Measurements from ENCODE around the gene GSX2. TPM values are rescaled to one million over a fixed set of nuclear protein-coding genes. Genes with fewer than 3 reads are reported as not detected.

Gene GSX2
- total and polyA plus RNA-seq, 2 of the 8 experiments (the other 6 are each of a cell fraction or from before 2014, with no cell fraction given): not detected

DNA sequence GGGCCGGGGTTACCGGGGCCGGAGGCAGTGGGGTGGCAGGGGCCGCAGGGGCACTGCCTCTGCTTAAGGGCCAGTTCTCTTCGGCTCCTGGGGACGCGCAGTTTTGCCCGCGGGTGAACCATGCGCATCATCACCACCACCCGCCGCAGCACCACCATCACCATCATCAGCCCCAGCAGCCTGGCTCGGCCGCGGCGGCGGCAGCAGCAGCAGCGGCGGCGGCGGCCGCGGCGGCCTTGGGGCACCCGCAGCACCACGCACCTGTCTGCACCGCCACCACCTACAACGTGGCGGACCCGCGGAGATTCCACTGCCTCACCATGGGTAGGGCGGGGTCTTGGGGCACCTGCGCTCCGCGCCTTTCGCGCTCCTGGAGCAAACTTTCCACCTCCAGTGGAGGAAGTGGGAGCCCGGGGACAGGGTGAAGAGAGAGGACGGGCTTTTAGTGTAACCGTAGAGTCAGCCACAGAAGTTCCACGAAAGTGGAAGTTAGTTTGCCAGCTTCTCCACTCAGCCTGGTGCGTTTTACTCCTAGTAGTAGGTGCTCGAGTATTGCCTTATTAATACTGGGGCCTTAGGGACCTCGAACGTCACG is 729 bp downstream of the GSX2 start:
- Histone ChIP-seq H4K5ac (ENCODE audit: insufficient read length, low read depth, low read length) (no peak overlapping the region), H3K56ac (replicated peaks; ENCODE audit: insufficient read length, low read depth, low read length) (no peak overlapping the region), H3K27me3 (replicated peaks in 1 of 4; ENCODE audit: control insufficient read depth in 3 of 4, extremely low read depth in 1 of 4, insufficient read depth in 3 of 4, low read length in 3 of 4) (peaks cover 87 to 100% (median 98%) of the 10 kb centered on the region in 4 experiments), H3K18ac (ENCODE audit: extremely low read depth, low read length) (no peak overlapping the region), H3K4ac (replicated peaks; ENCODE audit: insufficient read length, low read depth, low read length) (no peak overlapping the region), H3K27ac (ENCODE audit: low read depth, low read length) (no peak overlapping the region), H2AFZ (ENCODE audit: low read length) (no peak overlapping the region), H4K20me1 (replicated peaks in 1 of 2; ENCODE audit: control insufficient read depth in 1 of 2, insufficient read depth in 2 of 2, low read length in 2 of 2) (peaks cover 0 to 2% of the 10 kb centered on the region in 2 experiments), H2BK5ac (ENCODE audit: low read depth, low read length) (no peak overlapping the region), H4K8ac (ENCODE audit: extremely low read depth, insufficient read depth, low read length) (no peak overlapping the region), H3K23me2 (ENCODE audit: low read depth, low read length) (peaks cover 5% of the 10 kb centered on the region; the same call in 1 of the 2 replicates), H3K4me2 (ENCODE audit: insufficient read depth in 1 of 2, low read depth in 2 of 2, low read length in 2 of 2) (peak overlapping the region; percentile 58 to 79), H2BK15ac (ENCODE audit: low read length) (no peak overlapping the region), H2BK12ac (ENCODE audit: low read depth, low read length) (0 out of 2 replicates have a peak overlapping the region, but pooled peaks have one; percentile 39), H3K9ac (replicated peaks in 1 of 4; ENCODE audit: extremely low read depth in 1 of 4, low read depth in 3 of 4, low read length in 3 of 4) (no peak overlapping the region), H3K4me1 (replicated peaks in 1 of 4; ENCODE audit: control insufficient read depth in 3 of 4, insufficient read depth in 4 of 4, low read length in 3 of 4) (peaks cover 18 to 62% (median 27%) of the 10 kb centered on the region in 4 experiments), H3K23ac (ENCODE audit: insufficient read length) (no peak overlapping the region), H2BK120ac (replicated peaks; ENCODE audit: low read depth, low read length) (no peak overlapping the region), H3K14ac (ENCODE audit: insufficient read length) (no peak overlapping the region), H3K4me3 (ENCODE audit: extremely low read depth in 1 of 4, insufficient read depth in 2 of 4, low read depth in 3 of 4, low read length in 4 of 4) (peak overlapping the region in 3 of 4 experiments; percentile 32 to 56 (median 43); a peak in 4 of 8 replicates), H4K91ac (replicated peaks; ENCODE audit: insufficient read length, low read length) (no peak overlapping the region), H2BK20ac (ENCODE audit: low read length) (no peak overlapping the region), H3K9me3 (ENCODE audit: insufficient read depth in 2 of 2, low read depth in 1 of 2, low read length in 1 of 2) (no peaks in the 10 kb centered on the region), H3K79me1 (ENCODE audit: low read depth, low read length) (no peaks in the 10 kb centered on the region), H3K36me3 (ENCODE audit: control insufficient read depth in 2 of 4, insufficient read depth in 4 of 4, low read length in 3 of 4) (peaks cover 0 to 7% (median 0%) of the 10 kb centered on the region in 4 experiments; a peak in 1 of 8 replicates), H3K79me2 (ENCODE audit: control insufficient read depth in 1 of 2, insufficient read depth in 2 of 2, low read length in 2 of 2) (no peaks in the 10 kb centered on the region), H2AK5ac (ENCODE audit: low read depth, low read length) (no peak overlapping the region)
- WGBS, 2 experiments (ENCODE audit: extremely low coverage in 1 of 2, insufficient coverage in 1 of 2, insufficient read length in 1 of 2, insufficient replicate concordance in 2 of 2, low coverage in 1 of 2, low lambda C conversion rate in 2 of 2, missing lambda C conversion rate in 1 of 2): 4% methylated on average over 34 of the region's 46 CpGs; no CpG with 5 or more reads in 1 of the 2 experiments
- DNase-seq (ENCODE audit: low read depth in 1 of 2, low spot score in 2 of 2): peak in 1 of 2 experiments; percentile 61
- ChIA-PET CTCF (ENCODE audit: partially characterized antibody) (interaction anchor here (2.0 kb wide), 1 partner anchor 141 kb away, joined by 5 read pairs; no protein-coding TSS in a partner anchor), POLR2A (ENCODE audit: partially characterized antibody) (no interaction called here)
- no peak for FAIRE-seq
- peak; percentile 92 for TF ChIP-seq EZH2 (IDR thresholded peaks at IDR 0.05; ENCODE audit: low read depth, low read length, severe bottlenecking)
- no peak for TF ChIP-seq TAF1 (IDR thresholded peaks at IDR 0.05; ENCODE audit: low read depth, low read length)
- no peak for TF ChIP-seq SRF (IDR thresholded peaks at IDR 0.05; ENCODE audit: low read depth, low read length)
- TF ChIP-seq RNF2 (IDR thresholded peaks at IDR 0.05; ENCODE audit: borderline replicate concordance, low read depth, low read length, missing control alignments, poor library complexity, severe bottlenecking): peak; percentile 16
- TF ChIP-seq CBX5 (IDR thresholded peaks at IDR 0.05; ENCODE audit: low read depth, low read length): no peak

All from H1 (cell line).